Medulla oblongata (tissue), 1 donor: ENCODE data around the gene UNC79.

Experiments
- DNase-seq: peaks from one replicate; pipeline ENCODE4 v3.0.0-alpha.2; 2015; ENCODE audit errors: extremely low spot score

Gene UNC79

DNA sequence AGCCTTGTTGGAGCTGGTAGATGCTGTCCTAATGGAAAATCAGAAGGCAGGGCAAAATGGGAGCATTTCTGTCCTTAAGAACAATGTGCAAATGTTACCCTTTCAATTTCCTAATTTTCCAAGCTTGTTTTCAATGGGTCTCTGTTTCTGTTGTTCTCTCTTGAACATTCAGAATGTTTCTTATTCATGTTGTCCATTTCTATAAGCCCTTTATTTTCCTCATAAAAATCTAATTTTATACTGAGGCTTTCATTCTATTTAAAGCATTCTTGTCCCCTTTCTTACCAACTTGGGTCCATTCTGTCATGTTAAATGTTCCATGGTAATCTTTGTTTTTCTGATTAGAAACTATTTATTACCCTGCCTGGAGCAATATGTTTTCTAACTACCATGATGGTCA is 232.6 kb downstream of the UNC79 start:
- no peak for DNase-seq

DNA sequence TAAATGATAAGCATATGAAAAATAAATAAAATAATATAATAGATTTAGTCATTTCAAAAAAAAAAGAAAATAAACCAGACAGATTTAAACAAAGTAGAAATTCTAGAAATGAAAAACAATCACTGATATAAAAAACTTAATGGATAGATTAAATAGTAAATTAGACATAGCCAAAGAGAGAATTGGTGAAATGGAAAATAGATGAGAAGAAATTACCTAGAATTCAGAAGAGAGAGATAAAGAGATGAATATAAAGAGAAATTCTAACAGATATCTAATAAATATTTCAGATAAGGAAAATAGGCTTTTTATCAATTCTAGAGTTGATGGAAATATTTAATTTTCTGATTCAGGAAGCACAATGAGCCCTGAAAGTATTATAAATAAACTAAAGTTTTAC is 234.4 kb downstream of the UNC79 start:
- no peak for DNase-seq

DNA sequence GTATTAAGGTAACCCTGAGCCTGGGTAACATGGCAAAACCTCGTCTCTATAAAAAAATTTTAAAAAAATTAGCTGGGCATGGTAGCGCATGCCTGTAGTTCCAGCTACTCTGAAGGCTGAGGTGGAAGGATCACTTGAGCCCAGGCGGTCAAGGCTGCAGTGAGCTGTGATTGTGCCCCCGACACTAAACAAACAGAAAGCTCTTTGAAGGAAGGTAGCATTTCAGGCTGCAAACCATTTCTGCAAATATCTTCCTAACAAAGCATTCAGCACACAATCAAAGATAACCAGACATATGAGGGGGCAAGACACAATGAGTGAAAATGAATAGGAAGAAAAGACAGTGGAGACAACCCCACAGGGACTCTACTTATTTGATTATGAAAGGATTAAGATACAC is 238.9 kb downstream of the UNC79 start:
- no peak for DNase-seq

DNA sequence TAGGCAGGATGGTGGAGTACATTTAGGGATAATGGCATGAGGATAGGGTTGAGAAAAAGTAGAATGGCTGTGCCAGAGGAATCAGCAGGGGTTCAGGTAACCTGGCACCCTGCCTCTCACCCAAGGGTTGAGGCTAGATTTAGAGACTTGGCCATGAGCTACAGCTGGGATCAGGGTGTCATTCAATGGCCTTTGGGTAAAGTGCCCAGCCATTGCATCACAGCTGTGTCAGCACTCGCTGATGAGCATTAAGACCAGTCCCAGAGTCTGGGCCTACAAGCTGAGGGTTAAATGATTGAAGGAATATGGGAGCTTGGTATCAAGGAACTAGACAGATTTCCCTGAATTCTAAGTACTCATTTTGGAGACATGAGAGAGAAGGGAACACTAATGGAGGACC is 243.6 kb downstream of the UNC79 start:
- no peak for DNase-seq

DNA sequence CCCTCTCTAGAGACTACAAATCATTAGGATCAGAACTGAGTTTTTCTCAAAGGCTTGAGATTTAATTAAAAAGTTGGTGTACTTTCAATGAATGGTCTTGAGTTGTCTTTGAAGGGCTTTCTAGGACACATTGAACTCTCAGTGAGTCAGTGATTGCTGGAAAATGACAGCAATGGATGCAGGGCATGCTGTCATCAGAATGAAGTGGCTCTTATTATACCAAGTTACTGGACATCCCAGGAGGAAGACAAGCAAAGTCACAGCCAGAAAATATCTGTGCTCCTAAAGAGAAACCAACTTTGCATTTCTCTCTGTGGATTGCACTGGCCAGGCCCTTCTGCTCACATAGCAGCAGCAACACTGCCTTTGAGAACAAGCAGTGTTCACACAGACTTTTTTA is 244.9 kb downstream of the UNC79 start:
- DNase-seq = no peak

DNA sequence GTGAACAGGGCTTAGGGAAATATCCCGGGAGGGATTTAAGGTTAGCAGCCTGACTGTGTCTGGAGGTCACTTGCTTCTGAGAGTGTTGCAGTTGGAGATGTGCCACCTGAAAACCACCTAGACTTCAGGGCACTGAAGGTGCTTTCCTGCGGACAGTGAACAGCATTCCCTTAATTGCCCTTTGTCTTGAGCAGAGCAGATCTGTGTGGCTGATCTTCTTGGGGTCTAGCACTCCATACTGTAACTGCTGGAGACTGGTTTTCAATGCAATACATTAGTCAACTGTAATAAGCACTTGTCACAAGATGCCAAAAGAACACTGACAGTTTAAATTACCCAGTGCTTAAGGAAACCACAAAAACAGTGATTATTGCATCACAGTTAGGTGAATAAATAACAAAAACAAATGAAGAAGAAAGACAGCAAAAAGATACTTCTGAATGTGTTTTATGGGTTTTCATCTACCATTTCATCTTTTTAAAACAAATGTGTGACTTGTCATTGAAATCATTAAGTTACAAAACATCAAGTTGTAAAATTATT is 245.7 kb downstream of the UNC79 start:
- no peak for DNase-seq

DNA sequence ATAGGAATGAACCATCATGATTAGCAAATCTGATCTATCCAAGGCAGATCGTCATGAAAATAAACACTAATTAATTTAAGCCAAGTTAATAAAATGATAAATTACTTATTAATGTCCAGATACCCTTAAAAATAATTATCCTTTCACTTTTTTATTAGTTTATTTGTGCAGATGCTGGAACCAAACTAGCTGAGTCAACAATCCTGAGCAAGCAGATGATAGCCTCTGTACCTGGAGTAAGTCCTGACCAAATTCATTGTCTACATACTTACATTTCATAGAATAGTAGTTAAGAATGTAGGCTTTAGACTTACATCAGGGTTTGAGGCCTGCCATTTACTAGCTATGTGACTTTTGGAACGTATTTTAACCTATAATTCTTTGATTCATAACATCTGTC is 251.7 kb downstream of the UNC79 start:
- no peak for DNase-seq

DNA sequence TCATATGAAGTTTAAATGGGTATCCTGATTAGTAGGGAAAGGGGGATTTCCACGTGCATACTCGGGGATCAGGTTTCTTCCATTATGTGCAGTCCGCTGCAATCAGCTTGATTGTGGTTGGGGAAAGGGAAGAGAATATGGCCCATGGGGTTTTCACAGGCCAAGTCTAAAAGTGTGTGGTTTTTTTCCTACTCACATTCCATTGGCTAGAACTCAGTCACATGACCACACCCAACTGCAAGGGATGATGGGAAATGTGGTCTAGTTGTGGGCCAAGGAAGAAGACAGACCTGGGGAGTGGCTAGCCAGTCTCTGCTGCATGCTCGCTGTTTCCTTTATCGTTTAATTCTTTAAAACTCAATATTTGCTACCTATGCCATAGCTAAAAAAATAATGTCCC is 252.5 kb downstream of the UNC79 start:
- no peak for DNase-seq

DNA sequence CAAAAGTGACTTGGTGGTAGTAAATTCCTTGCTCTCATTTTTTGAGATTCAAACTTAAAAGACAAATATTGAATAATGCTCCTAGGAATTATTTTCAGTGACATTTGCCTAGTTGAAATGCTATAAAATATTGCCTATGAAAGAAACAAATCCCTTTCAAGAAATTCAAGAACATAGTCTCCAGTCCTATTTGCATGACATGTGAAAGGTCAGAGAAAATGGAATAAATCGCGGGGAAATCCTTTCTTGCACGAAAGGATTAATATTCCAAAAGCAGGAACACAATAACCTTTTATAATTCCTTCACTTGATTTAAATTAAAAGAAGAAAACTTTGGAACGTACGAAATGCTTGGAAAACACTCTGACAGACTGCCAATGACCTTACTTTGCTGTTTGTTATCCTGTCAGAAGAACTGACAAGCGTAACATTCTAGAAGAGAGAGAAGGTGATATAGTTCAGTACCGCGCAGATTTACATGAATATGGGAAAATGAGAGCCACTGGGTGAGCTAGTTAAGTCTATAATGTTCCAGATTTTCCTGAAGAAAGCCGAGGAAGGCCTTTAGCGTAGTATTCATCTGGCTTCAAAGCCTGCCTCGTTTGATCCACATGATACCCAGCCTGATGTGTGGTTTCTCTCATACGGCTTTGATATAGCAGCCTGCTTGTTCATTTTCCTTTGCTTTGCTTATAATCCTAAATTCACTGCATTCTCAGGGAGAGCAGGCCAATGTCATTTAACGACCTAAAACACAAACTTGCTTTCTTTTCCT is 254.6 kb downstream of the UNC79 start:
- no peak for DNase-seq

DNA sequence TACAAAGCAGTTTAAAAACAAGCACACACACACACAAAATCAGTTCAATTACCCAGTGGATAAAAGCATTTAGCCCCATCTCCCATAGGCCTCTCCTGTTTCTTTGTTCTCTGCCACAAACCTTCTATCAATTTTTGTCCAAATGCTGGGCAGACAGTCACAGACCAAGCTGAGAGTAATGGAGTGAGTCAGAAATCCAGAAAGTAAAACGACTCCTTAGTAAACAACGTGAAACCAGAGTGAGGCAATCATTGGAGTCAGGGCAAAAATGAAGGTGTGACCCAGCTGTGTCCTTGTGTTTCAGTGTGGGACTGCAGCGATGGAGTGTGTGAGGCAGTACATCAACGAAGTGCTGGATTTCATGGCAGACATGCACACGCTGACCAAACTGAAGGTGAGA is 255.5 kb downstream of the UNC79 start:
- no peak for DNase-seq

DNA sequence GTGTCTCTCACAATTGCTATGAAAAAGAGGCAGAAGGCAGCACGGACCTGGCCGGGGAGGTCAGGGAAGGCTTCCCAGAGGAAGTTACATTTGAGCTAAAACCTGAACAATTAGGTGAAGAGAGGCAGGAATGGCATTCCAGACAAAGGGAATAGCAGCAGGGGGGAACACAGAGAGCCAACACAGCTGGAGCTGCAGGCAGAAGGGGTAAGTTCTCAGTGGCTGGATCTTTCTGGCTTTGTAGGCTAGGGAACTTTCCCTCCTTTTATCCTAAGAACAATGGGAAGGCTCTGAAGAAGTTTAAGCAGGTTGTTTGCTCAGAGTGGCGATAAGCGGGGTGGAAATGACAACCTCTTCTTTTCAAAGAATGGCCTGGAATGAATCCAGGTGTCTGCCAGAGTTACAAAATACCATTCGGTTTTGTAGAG is 257.5 kb downstream of the UNC79 start:
- no peak for DNase-seq

DNA sequence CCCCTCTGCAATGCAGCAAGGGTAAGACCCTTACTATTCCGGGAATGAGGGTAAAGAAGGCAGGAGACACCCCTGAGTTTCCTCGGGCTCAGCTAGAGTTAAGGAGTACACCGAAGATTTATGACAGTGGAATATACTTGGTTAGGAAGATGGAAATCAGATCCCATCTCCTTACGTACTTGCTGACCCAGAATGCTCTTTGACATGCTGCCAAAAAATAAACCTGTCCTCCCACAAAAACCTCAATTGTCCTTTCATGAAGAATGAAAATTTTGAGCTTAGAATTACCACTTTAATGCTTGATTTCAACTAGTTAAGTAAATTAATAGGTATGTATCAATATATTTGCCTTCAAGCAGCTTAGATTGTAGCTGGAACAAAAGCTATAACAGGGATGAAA is 258.1 kb downstream of the UNC79 start:
- DNase-seq = no peak

DNA sequence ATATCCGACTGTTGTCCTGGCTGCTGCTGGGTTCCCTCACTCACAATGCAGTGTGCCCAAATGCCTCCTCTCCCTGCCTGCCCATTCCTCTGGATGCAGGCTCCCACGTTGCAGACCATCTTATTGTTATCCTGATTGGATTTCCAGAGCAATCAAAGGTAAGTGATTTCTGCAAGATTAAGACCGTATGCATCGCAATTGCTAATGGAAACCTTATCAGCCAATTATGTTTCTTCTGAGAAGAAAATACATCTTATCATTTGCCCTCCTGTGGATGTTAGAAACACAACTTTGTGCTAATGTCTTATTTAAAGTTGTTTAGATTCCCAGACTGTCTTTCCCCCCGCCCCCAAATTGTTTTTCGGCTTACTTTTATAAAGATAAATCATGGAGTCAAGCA is 259.4 kb downstream of the UNC79 start:
- no peak for DNase-seq

DNA sequence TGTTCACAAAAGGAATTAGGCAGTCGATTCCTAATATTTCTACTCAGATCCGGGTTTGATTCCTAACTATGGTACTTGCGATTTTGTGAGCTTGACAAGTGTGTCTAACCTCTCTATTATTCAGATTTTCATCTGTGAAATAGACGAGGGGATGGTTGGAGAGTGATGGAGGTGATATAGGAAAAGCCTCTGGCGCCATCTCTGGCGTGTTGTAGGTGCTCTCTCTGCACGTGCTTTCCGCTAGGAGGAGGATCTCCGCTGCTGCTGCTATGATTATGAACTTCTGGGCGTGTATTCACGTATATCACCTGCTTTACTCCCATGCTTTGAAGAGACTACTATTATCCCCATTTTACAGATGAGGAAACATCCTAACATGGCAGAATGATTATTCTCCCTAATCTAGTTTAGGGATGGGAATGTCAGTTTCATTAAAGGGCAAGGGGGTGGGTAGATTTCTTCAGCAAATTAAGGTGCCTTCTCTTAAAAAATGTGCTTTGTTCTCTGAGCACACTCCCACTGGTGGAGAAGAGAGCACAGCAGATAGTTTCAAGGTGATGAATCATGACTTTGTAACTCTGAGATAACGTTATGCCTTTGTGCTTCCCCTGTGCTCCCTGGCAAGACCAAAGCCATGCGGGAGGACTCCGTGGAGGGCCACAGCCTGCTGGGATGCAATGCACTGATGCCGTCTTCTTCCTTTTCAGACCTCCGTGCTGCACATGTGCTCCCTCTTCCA is 260.5 kb downstream of the UNC79 start:
- no peak for DNase-seq

DNA sequence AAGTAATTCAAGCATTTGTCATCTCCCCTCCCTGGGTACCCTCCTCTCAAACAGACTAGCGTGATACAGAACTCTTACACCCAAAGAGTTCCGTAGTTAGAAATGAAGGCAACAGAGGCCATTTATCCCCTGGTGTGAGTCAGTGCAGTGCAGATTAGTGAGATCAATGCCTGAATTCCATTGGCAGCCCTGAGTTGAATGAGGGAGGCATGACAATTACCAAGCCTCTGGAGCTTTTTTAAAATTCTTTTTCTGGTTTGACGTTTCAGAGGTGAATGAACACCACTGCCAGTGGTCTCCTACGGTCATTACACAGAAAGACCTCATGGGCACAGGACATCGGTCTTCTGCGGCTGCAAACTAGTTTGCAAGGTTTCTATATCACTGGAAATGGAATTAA is 263.2 kb downstream of the UNC79 start:
- DNase-seq = no peak

DNA sequence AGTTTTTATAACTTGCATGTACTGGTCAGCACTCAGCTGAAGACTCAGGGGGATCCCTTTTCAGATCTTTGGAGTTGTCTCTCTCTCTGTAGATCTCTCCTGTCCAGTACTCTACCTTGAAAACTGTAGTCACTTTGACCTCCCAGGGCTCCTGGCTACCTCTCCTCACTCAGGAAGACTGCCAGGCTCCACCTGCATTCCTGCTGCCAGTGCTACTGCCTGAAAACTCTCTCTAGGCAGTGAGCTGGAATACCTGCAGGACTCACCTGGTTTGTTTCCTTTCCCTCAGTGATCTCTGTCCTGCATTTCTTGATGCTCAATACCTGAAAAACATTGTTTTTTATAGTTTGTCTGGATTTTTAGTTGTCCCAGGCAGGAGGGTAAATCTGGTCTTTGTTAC is 270.2 kb downstream of the UNC79 start:
- DNase-seq = no peak

DNA sequence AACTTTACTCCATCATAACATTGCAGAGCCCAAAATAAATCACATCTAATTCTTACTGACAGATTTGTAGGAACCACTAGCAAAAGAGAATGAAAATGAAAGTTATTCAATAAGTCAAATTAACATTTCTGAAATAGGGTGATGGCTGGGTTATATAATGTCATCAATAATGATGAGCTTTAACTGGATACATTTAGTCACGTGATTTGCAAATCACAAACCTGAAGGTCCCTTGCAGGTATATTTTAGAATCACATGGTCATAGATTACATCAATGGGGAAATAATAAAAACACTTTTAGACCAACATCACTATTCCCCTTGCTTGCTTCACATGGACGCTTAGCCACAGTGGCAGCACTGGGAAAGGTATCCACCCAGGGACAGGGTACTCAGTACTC is 270.8 kb downstream of the UNC79 start:
- DNase-seq = no peak

DNA sequence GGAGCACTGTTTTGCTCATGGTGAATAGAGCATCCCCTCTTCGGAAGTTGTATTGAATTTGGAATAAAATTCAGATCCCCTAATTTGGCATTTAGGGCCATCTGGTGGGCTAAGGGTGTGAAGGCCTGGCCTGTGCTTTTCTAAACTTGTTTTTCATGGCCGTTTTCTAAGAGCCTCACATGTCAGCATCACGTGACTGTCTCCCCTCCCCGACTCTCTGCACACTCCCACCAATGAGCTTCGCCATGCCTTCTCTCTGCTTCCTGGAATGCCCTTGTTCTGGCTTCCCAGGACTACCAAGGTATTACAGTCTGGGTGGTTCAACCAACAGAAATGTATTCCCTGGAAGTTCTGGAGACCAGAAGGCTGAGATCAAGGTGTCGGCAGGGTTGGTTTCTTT is 272.2 kb downstream of the UNC79 start:
- DNase-seq = no peak

DNA sequence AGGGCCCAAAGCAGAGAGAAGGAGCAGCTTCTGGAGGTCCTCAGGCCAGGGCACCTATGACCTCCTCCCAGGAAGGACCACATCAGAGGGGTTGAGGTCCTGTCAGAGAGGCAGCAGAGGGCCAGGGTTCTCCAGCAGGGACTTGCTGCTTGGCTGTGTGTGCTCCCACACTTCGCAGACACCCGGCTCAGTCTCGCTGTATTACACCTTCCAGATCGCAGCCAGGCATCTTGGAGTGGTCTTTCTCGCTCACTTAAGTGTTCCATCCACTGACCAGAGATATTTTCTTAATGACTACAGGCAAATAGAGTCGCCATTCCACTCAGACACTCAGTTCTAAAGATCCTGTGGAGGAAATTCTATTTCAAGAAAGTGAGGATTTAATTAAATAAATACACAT is 273.2 kb downstream of the UNC79 start:
- no peak for DNase-seq

DNA sequence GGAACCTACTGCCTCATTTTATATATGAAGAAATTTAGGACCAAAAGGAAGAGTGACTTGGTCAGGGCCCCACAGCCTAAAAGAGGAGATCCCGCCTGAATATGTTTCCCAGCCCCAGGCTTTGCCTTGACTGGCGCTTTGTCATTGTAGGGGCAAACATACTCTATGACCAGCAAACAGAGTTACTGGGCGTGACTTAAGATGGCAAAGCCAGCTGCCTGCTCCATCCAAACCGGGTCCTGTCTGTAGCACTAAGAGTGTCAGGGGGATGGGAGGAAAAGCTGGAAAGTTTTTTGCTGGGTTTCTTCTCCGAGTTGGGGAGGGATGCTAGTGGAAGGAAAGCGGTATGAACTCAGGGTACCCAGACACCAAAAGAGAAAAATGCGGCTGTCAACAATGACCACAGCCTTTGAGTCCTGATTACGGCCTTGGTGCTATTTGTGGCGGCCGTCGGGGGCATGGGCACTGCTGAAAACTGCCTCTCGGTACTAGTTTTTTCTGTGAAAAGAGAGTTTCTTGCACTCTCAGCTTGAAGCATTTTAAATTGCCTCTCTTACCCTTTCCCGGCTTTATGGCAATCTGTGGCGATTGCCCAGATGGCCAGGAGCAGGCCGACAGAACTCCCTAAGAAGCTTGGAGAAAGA is 274.9 kb downstream of the UNC79 start:
- no peak for DNase-seq

DNA sequence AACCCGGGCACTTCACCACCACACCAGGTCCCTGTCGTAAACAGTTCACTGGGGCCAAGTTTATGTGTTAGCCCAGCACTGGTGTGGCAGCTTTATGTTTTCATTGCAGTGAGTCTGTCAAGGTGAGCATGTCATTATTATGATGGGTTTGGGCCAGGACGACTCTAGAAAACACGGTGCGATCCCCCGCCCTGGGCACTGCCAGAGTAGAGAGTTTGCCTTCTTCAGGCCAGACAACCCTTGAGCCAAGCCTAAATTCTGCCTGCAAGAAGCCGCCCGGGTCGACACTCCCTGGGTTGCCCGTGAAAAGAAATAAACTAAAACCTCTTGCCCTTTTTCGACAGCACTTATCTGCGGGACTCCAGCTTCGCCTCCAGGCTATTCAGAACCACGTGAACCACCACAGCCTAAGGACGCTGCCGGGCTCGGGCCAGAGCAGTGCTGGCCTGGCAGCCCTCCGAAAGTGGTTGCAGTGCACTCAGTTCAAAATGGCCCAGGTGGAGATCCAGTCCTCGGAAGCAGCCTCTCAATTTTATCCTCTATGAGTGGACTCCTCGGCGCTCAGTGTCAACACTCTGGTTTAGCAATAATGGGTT is 275.7 kb downstream of the UNC79 start:
- no peak for DNase-seq

DNA sequence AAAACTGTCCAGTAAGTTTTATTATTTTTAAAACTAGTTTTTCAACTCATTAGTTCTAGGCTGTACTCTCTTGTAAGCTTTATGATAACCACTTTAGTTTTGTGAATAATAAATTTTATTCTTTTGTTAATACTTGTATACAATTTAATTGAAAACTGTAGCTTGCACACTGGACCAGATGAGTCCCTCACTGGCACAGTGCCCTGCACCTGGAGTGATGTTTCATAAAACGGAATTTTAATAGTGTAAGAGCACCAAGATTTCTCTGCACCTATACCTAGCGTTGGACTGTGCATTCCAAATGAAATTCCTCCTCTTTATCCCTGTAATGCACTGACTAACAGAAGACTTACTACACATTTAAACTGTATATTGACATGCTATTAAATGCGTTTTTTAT is 276.7 kb downstream of the UNC79 start:
- DNase-seq = no peak
